ENCODE results near the gene UGT2A3. TPM values are rescaled to one million over a fixed set of nuclear protein-coding genes. Genes with fewer than 3 reads are reported as not detected.
"Not testable (repeated sequence)": the region's sequence is repeated elsewhere in the genome, so short reads cannot be mapped to it uniquely, and the experiment has no call there.

The UGT2A3 gene
- total RNA-seq, 2 experiments from 2014 or later, result not detected

- Mint-ChIP-seq H3K27me3 (no peaks in the 10 kb centered on the region), H3K36me3 (no peaks in the 10 kb centered on the region), H3K4me1 (no peaks in the 10 kb centered on the region), H3K27ac (no peak overlapping the region), H3K9me3 (no peaks in the 10 kb centered on the region), H3K4me3 (no peak overlapping the region)
- no peak for DNase-seq
Observed at GRCh38 chr4:68948044-68948743, 3.4 kb downstream of the UGT2A3 start.

- no peak overlapping the region for H3K4me3 Mint-ChIP-seq
- no peak overlapping the region for H3K27ac Mint-ChIP-seq
- H3K36me3 Mint-ChIP-seq, result no peaks in the 10 kb centered on the region
- H3K27me3 Mint-ChIP-seq, result no peaks in the 10 kb centered on the region
- no peak for DNase-seq
- H3K4me1 Mint-ChIP-seq, result no peaks in the 10 kb centered on the region
- H3K9me3 Mint-ChIP-seq, result peaks cover 8% of the 10 kb centered on the region
Observed at GRCh38 chr4:68929076-68929737, 22.4 kb downstream of the UGT2A3 start.

DNA sequence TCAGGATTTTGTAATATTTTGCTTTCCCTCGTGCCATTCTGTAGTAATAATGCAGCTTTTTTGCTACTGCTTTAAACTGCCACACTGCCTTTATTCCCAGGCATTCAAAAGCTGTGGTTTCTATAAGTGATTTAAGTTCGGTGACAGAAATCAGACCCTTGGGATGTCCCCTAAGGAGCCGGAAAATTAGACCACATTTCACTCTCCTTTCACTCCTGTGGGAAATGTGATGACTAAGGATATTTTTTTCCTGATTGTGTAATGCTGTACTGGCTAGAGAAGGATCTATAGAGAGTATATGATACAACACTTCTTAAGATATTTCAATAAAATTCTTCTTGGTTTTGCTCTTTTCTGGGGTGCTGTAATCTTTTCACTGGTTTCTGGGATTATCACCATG is 24.4 kb downstream of the UGT2A3 start:
- no peak for DNase-seq
- no peaks in the 10 kb centered on the region for H3K36me3 Mint-ChIP-seq
- H3K27me3 Mint-ChIP-seq, result no peaks in the 10 kb centered on the region
- H3K9me3 Mint-ChIP-seq, result peaks cover 10% of the 10 kb centered on the region
- no peak overlapping the region for H3K27ac Mint-ChIP-seq
- H3K4me1 Mint-ChIP-seq, result no peaks in the 10 kb centered on the region
- H3K4me3 Mint-ChIP-seq, result no peak overlapping the region

- H3K4me3 Mint-ChIP-seq, DNase-seq, H3K36me3 Mint-ChIP-seq, H3K4me1 Mint-ChIP-seq, H3K27ac Mint-ChIP-seq, H3K27me3 Mint-ChIP-seq: not testable (repeated sequence)
- H3K9me3 Mint-ChIP-seq, result peaks cover 12% of the 10 kb centered on the region
Observed at GRCh38 chr4:68922202-68922601, 29.4 kb downstream of the UGT2A3 start.

GRCh38 chr4:68921051-68921450 is 30.6 kb downstream of the UGT2A3 start:
- H3K9me3 Mint-ChIP-seq, result peaks cover 8% of the 10 kb centered on the region
- H3K4me3 Mint-ChIP-seq, result no peak overlapping the region
- no peak overlapping the region for H3K27ac Mint-ChIP-seq
- H3K4me1 Mint-ChIP-seq, result no peaks in the 10 kb centered on the region
- DNase-seq, result no peak
- H3K36me3 Mint-ChIP-seq, result no peaks in the 10 kb centered on the region
- no peaks in the 10 kb centered on the region for H3K27me3 Mint-ChIP-seq

GRCh38 chr4:68917016-68917415 is 34.6 kb downstream of the UGT2A3 start:
- no peak overlapping the region for H3K4me3 Mint-ChIP-seq
- peaks cover 1% of the 10 kb centered on the region for H3K9me3 Mint-ChIP-seq
- H3K27ac Mint-ChIP-seq, result no peak overlapping the region
- DNase-seq, result no peak
- H3K27me3 Mint-ChIP-seq, result no peaks in the 10 kb centered on the region
- no peaks in the 10 kb centered on the region for H3K4me1 Mint-ChIP-seq
- no peaks in the 10 kb centered on the region for H3K36me3 Mint-ChIP-seq

GRCh38 chr4:68912807-68913206 is 38.8 kb downstream of the UGT2A3 start:
- DNase-seq, result no peak
- Mint-ChIP-seq H3K4me3 (no peak overlapping the region), H3K27ac (no peak overlapping the region), H3K9me3 (no peaks in the 10 kb centered on the region), H3K27me3 (no peaks in the 10 kb centered on the region), H3K36me3 (no peaks in the 10 kb centered on the region), H3K4me1 (no peaks in the 10 kb centered on the region)

DNA sequence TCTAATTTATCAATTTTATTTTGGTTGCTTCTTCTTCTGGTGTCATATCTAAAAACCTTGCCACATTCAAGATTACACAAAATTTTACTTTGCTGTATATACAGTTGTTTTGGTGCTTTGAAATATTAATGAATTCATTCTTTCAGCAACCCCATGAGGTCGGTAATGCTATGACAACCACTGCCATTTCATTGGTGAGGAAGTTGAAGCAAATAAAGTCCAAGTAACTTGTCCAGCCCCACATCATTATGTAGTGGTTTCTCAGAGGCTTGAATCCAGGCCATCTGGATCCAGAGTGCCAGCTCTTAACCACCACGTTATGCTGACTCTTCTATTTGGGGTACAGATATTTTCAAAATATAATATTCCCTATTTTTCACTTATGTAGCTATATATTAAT is 42.2 kb downstream of the UGT2A3 start:
- DNase-seq, result no peak
- Mint-ChIP-seq H3K9me3 (no peaks in the 10 kb centered on the region), H3K4me1 (no peaks in the 10 kb centered on the region), H3K4me3 (no peak overlapping the region), H3K27me3 (no peaks in the 10 kb centered on the region), H3K27ac (no peak overlapping the region), H3K36me3 (no peaks in the 10 kb centered on the region)

DNA sequence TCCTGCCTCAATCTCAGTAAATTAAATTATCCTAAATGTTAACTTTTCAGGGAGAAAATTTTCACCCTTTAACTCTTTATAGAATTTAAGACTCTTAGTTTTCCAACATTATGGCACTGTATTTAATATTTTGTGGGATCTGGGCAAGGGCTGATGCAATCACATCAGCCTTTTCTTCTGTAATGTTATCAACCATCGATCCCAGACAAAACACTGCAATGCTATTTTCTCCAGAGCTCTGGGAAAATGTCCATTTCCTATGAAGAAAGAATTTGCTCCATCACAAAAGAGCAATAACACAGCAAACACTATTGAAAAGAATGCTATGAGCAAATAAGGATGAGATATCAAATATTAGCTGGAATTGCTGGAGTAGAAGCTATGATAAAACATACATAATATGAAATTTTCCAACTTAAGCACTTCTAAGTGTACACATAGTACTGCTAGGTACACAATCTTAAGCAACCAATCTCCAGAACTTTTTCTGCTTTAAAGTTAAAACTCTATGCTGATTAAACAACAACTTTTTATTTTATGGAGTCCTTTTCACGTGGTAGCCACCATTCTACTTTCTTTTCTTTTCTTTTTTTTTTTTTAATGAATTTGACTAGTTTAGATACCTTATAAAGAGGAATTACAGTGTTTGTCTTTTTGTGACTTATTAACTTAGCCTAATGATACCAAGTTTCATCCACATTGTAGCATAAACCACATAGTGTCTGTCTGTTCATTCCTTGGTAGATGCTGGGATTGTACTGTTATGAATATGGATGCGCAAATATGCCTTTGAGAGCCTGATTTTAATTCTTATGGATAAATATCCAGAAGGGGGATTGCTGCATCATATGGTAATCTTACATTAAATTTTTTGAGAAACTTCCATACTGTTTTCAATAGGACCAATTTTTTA is 43.6 kb downstream of the UGT2A3 start:
- Mint-ChIP-seq H3K27me3 (no peaks in the 10 kb centered on the region), H3K4me1 (no peaks in the 10 kb centered on the region), H3K36me3 (no peaks in the 10 kb centered on the region), H3K4me3 (no peak overlapping the region), H3K9me3 (no peaks in the 10 kb centered on the region), H3K27ac (no peak overlapping the region)
- no peak for DNase-seq

DNA sequence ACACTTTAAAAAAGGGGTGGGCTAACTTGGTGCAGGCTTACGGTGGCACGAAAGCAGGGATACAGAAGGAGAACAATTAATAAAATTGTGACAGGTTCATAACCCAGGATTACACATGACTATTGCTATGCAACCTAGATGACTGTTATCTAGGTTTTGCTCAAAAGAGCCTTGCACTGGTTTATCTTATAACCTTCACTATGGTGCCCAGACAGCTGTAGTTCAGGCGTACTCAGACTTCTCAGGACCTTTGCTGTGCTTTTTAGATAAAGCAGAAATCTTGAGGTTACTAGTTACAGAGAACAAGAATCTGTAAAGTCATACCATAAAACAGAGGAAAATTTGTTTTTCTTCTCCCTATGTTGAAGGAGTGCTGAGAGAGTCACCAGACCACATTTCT is 44.4 kb downstream of the UGT2A3 start:
- Mint-ChIP-seq H3K9me3 (no peaks in the 10 kb centered on the region), H3K27me3 (no peaks in the 10 kb centered on the region), H3K27ac (no peak overlapping the region), H3K4me1 (no peaks in the 10 kb centered on the region), H3K36me3 (no peaks in the 10 kb centered on the region), H3K4me3 (no peak overlapping the region)
- no peak for DNase-seq

DNA sequence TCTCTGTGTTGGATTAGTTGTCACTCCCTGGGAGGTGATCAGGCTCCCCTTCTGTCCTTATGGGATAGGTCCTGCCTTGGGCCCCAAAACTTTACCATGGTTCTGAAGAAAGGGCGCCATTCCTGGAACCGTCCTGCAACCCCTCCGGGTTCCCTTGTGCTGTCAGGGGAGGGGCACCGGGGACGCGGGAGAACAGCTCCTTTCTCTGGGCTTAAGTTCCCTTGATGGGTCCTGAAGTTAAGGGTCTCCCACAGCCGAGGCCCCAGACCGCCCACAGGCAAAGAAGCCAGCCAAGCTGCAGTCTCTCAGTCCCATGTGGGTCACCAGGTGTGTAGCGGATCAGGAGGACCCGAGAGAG is 44.8 kb downstream of the UGT2A3 start:
- H3K36me3 Mint-ChIP-seq, result no peaks in the 10 kb centered on the region
- H3K27me3 Mint-ChIP-seq, result no peaks in the 10 kb centered on the region
- no peaks in the 10 kb centered on the region for H3K9me3 Mint-ChIP-seq
- H3K4me1 Mint-ChIP-seq, result no peaks in the 10 kb centered on the region
- no peak overlapping the region for H3K27ac Mint-ChIP-seq
- DNase-seq, result no peak
- H3K4me3 Mint-ChIP-seq, result no peak overlapping the region

- H3K27ac Mint-ChIP-seq, result no peak overlapping the region
Observed at GRCh38 chr4:68905939-68906779, 45.4 kb downstream of the UGT2A3 start.

GRCh38 chr4:68905598-68905938 is 46.0 kb downstream of the UGT2A3 start:
- H3K27me3 Mint-ChIP-seq, result no peaks in the 10 kb centered on the region
- H3K4me3 Mint-ChIP-seq, result no peak overlapping the region
- DNase-seq, result no peak
- H3K4me1 Mint-ChIP-seq, result no peaks in the 10 kb centered on the region
- no peaks in the 10 kb centered on the region for H3K36me3 Mint-ChIP-seq
- H3K27ac Mint-ChIP-seq, result no peak overlapping the region
- no peaks in the 10 kb centered on the region for H3K9me3 Mint-ChIP-seq

More at GRCh38 chr4:68905939-68906779, 45.4 kb downstream of the UGT2A3 start:
- no peaks in the 10 kb centered on the region for H3K27me3 Mint-ChIP-seq
- no peaks in the 10 kb centered on the region for H3K36me3 Mint-ChIP-seq
- no peaks in the 10 kb centered on the region for H3K4me1 Mint-ChIP-seq
- no peaks in the 10 kb centered on the region for H3K9me3 Mint-ChIP-seq
- DNase-seq, result no peak
- H3K4me3 Mint-ChIP-seq, result no peak overlapping the region

DNA sequence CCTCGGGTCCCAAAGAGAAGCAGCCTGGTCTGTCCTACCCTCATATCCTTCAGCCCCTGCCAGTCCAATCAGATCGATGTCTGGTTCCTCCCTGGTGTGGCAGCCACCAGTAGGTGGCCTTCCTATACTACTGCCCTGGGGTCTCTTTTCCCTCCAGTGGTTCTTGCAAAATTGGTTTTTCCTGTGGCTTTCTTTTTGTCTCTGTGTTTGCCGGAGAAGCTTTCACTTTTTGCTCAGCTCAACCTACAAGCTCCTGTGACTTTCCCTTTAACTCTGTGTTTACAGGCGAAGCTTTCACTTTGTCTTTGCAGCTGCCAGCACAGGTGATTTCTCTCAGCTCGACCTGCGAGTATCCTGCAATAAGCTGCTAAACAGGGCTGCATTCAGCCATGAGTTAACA is 46.8 kb downstream of the UGT2A3 start:
- Mint-ChIP-seq H3K9me3 (no peaks in the 10 kb centered on the region), H3K4me3 (no peak overlapping the region), H3K27ac (no peak overlapping the region), H3K4me1 (no peaks in the 10 kb centered on the region), H3K27me3 (no peaks in the 10 kb centered on the region), H3K36me3 (no peaks in the 10 kb centered on the region)
- DNase-seq, result no peak

DNA sequence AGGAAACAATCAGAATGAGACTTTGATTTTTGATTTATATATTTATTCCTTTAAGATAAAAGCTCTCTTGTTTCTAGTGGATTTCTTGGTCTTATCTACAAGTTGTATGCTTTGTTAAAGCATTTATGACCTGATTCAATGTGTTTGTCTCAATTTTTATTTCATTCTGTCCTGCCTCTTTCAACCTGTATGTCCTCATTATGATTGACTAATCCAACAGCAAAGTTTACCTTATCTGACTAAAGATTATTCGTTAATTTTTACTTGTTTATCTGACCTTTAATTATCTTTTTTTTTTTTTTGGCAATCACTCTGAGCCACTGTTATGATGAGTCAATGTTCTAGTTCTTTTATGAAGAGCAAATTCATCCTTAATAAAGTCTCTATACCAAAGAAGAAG is 54.9 kb downstream of the UGT2A3 start:
- H3K9me3 Mint-ChIP-seq, result no peaks in the 10 kb centered on the region
- no peaks in the 10 kb centered on the region for H3K36me3 Mint-ChIP-seq
- no peak overlapping the region for H3K4me3 Mint-ChIP-seq
- DNase-seq, result no peak
- no peaks in the 10 kb centered on the region for H3K4me1 Mint-ChIP-seq
- no peaks in the 10 kb centered on the region for H3K27me3 Mint-ChIP-seq
- no peak overlapping the region for H3K27ac Mint-ChIP-seq
